Mesenchymal stem cell (in vitro differentiated cells and primary cell): ENCODE data around the gene MIX23.

Source experiments
- DNase-seq: peaks from one replicate; pipeline ENCODE4 v3.0.0-alpha.2; 2013
- H2AFZ ChIP-seq: one replicate; pipeline ENCODE4 v1.6.1; 2013; ENCODE audit warnings: low read depth, mild to moderate bottlenecking, control low read depth, inconsistent platforms, low read length, moderate library complexity
- H2AK5ac ChIP-seq: 2 replicates; pipeline ENCODE4 v1.6.1; 2013; ENCODE audit warnings: low read length, moderate library complexity, mild to moderate bottlenecking, inconsistent platforms; ENCODE audit not compliant: severe bottlenecking
- H2BK120ac ChIP-seq: one replicate; pipeline ENCODE4 v1.6.1; 2013; ENCODE audit warnings: low read depth, mild to moderate bottlenecking, inconsistent platforms, low read length, moderate library complexity
- H2BK12ac ChIP-seq, 2 experiments: one replicate each; pipeline ENCODE4 v1.6.1; 2013; ENCODE audit warnings: inconsistent platforms in 2 of 2, low read length in 2 of 2, mild to moderate bottlenecking in 2 of 2, moderate library complexity in 2 of 2, control low read depth in 1 of 2
- H2BK15ac ChIP-seq: one replicate; pipeline ENCODE4 v1.6.1; 2013; ENCODE audit warnings: mild to moderate bottlenecking, low read depth, inconsistent platforms; ENCODE audit not compliant: poor library complexity, severe bottlenecking
- H2BK5ac ChIP-seq: 2 replicates; pipeline ENCODE4 v1.6.1; 2013; ENCODE audit warnings: low read depth, mild to moderate bottlenecking, low read length, control low read depth, inconsistent platforms; ENCODE audit not compliant: poor library complexity, severe bottlenecking
- H3K14ac ChIP-seq, 2 experiments: one replicate each; pipeline ENCODE4 v1.6.1; 2013; ENCODE audit warnings: inconsistent platforms in 2 of 2, low read length in 2 of 2, control low read depth in 1 of 2, mild to moderate bottlenecking in 1 of 2, moderate library complexity in 1 of 2
- H3K18ac ChIP-seq, 2 experiments: one replicate each; pipeline ENCODE4 v1.6.1; 2013; ENCODE audit warnings: inconsistent platforms in 2 of 2, low read length in 2 of 2, control low read depth in 1 of 2, low read depth in 1 of 2, mild to moderate bottlenecking in 1 of 2
- H3K23ac ChIP-seq, 2 experiments: one replicate each; pipeline ENCODE4 v1.6.1; 2013; ENCODE audit warnings: inconsistent platforms in 2 of 2, low read length in 2 of 2, mild to moderate bottlenecking in 2 of 2, moderate library complexity in 2 of 2, control low read depth in 1 of 2
- H3K27ac ChIP-seq: 2 replicates; pipeline ENCODE4 v1.5.1; 2013; ENCODE audit warnings: mild to moderate bottlenecking, moderate library complexity, low read length, control low read depth, inconsistent platforms; ENCODE audit not compliant: poor library complexity, severe bottlenecking
- H3K27me3 ChIP-seq, 2 experiments: 2 replicates each; pipeline versions ENCODE4 v1.6.1 to v1.7.0; 2013; ENCODE audit warnings: low read length in 2 of 2, mild to moderate bottlenecking in 2 of 2, moderate library complexity in 2 of 2, control low read depth in 1 of 2, inconsistent platforms in 1 of 2; ENCODE audit not compliant: control insufficient read depth in 1 of 2, insufficient read depth in 1 of 2
- H3K36me3 ChIP-seq, 2 experiments: 2 replicates each; pipeline versions ENCODE4 v1.6.1 to v1.7.0; 2013; ENCODE audit warnings: low read length in 2 of 2, control low read depth in 1 of 2, inconsistent platforms in 1 of 2, low read depth in 1 of 2, mild to moderate bottlenecking in 1 of 2; ENCODE audit not compliant: insufficient read depth in 2 of 2, control insufficient read depth in 1 of 2
- H3K4ac ChIP-seq, 2 experiments: one replicate each; pipeline ENCODE4 v1.6.1; 2013; ENCODE audit warnings: inconsistent platforms in 2 of 2, low read length in 2 of 2, mild to moderate bottlenecking in 2 of 2, moderate library complexity in 2 of 2, control low read depth in 1 of 2, low read depth in 1 of 2
- H3K4me1 ChIP-seq: 2 replicates; pipeline ENCODE4 v1.6.1; 2013; ENCODE audit warnings: low read depth, low read length, control low read depth; ENCODE audit not compliant: control insufficient read depth, insufficient read depth
- H3K4me2 ChIP-seq: 2 replicates; pipeline ENCODE4 v1.6.1; 2013; ENCODE audit warnings: low read length, mild to moderate bottlenecking, inconsistent platforms; ENCODE audit not compliant: poor library complexity, severe bottlenecking
- H3K4me3 ChIP-seq, 2 experiments: 2 replicates each; pipeline versions ENCODE4 v1.5.1 to v1.7.0; 2013; ENCODE audit warnings: low read length in 2 of 2, mild to moderate bottlenecking in 2 of 2, control low read depth in 1 of 2, low read depth in 1 of 2; ENCODE audit not compliant: insufficient read depth in 1 of 2
- H3K79me1 ChIP-seq: replicated peaks from 2 replicates; pipeline ENCODE4 v1.6.1; 2013; ENCODE audit warnings: mild to moderate bottlenecking, control low read depth, low read length, inconsistent platforms; ENCODE audit not compliant: poor library complexity, severe bottlenecking
- H3K9ac ChIP-seq: 2 replicates; pipeline ENCODE4 v1.7.0; 2013; ENCODE audit warnings: mild to moderate bottlenecking, low read length, moderate library complexity
- H3K9me3 ChIP-seq: 2 replicates; pipeline ENCODE4 v1.7.0; 2013; ENCODE audit warnings: mild to moderate bottlenecking, low read length; ENCODE audit not compliant: control insufficient read depth
- H4K8ac ChIP-seq: one replicate; pipeline ENCODE4 v1.6.1; 2013; ENCODE audit warnings: inconsistent platforms, mild to moderate bottlenecking, low read length, moderate library complexity
- H4K91ac ChIP-seq: one replicate; pipeline ENCODE4 v1.6.1; 2013; ENCODE audit warnings: mild to moderate bottlenecking, low read length, inconsistent platforms
- WGBS: methylation state at CpG from one replicate; pipeline ENCODE4 v1.1.7; 2013; ENCODE audit warnings: mixed read lengths; 5-methylcytosine and 5-hydroxymethylcytosine counted together

The MIX23 gene

DNA sequence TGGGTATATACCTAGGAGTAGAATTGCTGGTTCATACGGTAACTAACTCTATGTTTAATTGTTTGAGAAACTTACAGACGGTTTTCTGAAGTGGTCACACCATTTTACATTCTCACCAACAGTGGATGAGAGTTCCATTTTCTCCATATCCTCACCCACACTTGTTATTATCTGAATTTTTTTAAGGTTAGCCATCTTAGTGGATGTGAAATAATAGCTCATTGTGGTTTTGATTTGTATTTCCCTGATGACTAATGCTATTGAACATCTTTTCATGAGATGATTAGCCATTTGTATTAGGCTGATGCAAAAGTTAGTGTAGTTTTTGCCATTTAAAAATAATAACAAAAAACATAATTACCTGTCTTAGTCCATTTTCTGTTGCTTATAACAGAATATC, 39.4 kb downstream of the MIX23 start:
- WGBS = no CpG with 5 or more reads among the region's 2 CpGs
- Histone ChIP-seq H3K27me3 (peaks cover 0 to 3% of the 10 kb centered on the region in 2 experiments), H3K9me3 (peaks cover 5% of the 10 kb centered on the region), H3K23ac (no peak overlapping the region), H3K4ac (no peak overlapping the region), H4K8ac (no peak overlapping the region), H4K91ac (no peak overlapping the region), H2AK5ac (no peak overlapping the region), H3K9ac (no peak overlapping the region), H2BK5ac (no peak overlapping the region), H2AFZ (no peak overlapping the region), H3K4me3 (no peak overlapping the region), H2BK120ac (no peak overlapping the region), H3K4me1 (no peaks in the 10 kb centered on the region), H2BK12ac (no peak overlapping the region), H3K14ac (no peak overlapping the region), H3K4me2 (no peak overlapping the region), H3K36me3 (no peaks in the 10 kb centered on the region), H3K27ac (no peak overlapping the region), H2BK15ac (no peak overlapping the region), H3K18ac (no peak overlapping the region), H3K79me1 (no peaks in the 10 kb centered on the region)
- no peak for DNase-seq

DNA sequence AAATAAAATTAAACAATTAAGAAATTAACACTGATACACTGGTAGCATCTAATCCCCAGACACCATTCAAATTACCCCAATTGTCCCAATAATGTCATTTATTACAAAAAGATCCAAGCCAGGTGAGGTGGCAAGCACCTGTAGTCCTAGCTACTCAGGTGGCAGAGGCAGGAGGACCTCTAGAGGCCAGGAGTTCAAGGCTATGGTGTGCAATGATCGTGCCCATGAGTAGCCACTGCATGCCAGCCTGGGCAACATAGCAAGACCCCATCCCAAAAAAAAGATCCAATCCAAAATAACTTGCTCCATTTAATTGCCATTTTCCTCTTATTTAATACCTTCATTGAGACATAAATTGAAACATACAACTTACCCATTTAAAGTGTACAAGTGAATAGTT, 40.2 kb downstream of the MIX23 start:
- WGBS = 31% methylated on average over 1 of the region's 1 CpG
- Histone ChIP-seq H2BK120ac (no peak overlapping the region), H3K4me3 (no peak overlapping the region), H3K9me3 (peaks cover 3% of the 10 kb centered on the region), H4K8ac (no peak overlapping the region), H3K79me1 (no peaks in the 10 kb centered on the region), H3K4ac (no peak overlapping the region), H3K27me3 (peaks cover 0 to 3% of the 10 kb centered on the region in 2 experiments), H3K27ac (no peak overlapping the region), H3K14ac (no peak overlapping the region), H2BK5ac (no peak overlapping the region), H3K4me1 (no peaks in the 10 kb centered on the region), H2BK15ac (no peak overlapping the region), H3K36me3 (no peaks in the 10 kb centered on the region), H3K23ac (no peak overlapping the region), H3K9ac (no peak overlapping the region), H3K4me2 (no peak overlapping the region), H2AFZ (no peak overlapping the region), H4K91ac (no peak overlapping the region), H3K18ac (no peak overlapping the region), H2BK12ac (no peak overlapping the region), H2AK5ac (no peak overlapping the region)
- DNase-seq = no peak

DNA sequence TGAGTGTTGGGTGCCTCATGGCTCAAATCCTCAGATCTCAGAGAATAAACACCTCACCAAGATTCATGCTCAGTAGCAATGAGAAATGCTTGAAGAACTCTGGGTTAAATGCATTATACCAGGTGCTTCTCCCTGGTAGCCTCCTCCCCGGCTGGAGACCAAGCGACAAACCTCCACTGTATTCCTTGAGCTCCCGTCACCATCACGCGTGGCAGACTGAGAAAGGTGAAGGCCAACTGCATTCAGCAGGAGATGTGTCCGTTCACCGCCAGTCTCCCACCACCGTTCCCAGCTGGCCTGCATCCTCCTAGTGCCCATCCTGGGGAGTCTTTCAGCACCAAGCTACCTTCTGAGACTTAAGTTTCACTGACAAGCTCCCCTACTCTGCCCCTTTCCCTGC, 50.5 kb downstream of the MIX23 start:
- no peak overlapping the region for H4K91ac ChIP-seq
- no peak overlapping the region for H3K9ac ChIP-seq
- H2BK12ac ChIP-seq = no peak overlapping the region
- DNase-seq = no peak
- no peak overlapping the region for H3K27ac ChIP-seq
- H2BK15ac ChIP-seq = no peak overlapping the region
- H3K14ac ChIP-seq = no peak overlapping the region
- H3K27me3 ChIP-seq = peaks cover 17 to 19% of the 10 kb centered on the region in 2 experiments
- no peak overlapping the region for H3K18ac ChIP-seq
- H2AK5ac ChIP-seq = no peak overlapping the region
- no peaks in the 10 kb centered on the region for H3K9me3 ChIP-seq
- H3K4ac ChIP-seq = no peak overlapping the region
- no peak overlapping the region for H3K23ac ChIP-seq
- no peaks in the 10 kb centered on the region for H3K4me1 ChIP-seq
- no peak overlapping the region for H3K4me2 ChIP-seq
- H3K36me3 ChIP-seq = no peaks in the 10 kb centered on the region
- no peak overlapping the region for H2AFZ ChIP-seq
- no peak overlapping the region for H2BK120ac ChIP-seq
- H3K79me1 ChIP-seq = no peaks in the 10 kb centered on the region
- no peak overlapping the region for H4K8ac ChIP-seq
- 90% methylated on average over 8 of the region's 8 CpGs for WGBS
- H3K4me3 ChIP-seq = no peak overlapping the region
- H2BK5ac ChIP-seq = no peak overlapping the region

DNA sequence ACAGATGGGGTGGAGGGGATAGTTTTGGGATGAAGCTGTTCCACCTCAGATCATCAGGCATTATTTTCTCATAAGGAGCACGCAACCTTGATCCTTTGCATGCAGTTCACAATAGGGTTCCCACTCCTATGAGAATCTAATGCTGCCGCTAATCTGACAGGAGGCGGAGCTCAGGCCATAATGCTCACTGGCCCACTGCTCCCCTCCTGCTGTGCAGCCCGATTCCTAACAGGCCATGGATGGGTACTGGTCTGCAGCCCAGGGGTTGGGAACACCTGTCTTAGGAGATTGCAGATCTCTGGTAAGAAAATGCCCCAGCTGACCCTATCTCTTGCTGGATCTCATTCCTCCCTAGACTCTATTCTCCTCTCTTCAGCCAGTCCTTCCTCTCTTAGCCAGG, 51.1 kb downstream of the MIX23 start:
- no peak overlapping the region for H4K91ac ChIP-seq
- no peaks in the 10 kb centered on the region for H3K36me3 ChIP-seq
- no peak overlapping the region for H2AK5ac ChIP-seq
- no peak overlapping the region for H3K18ac ChIP-seq
- H4K8ac ChIP-seq = no peak overlapping the region
- no peaks in the 10 kb centered on the region for H3K9me3 ChIP-seq
- H3K23ac ChIP-seq = no peak overlapping the region
- H3K79me1 ChIP-seq = no peaks in the 10 kb centered on the region
- H3K4me3 ChIP-seq = no peak overlapping the region
- H2BK5ac ChIP-seq = no peak overlapping the region
- H3K4me1 ChIP-seq = no peaks in the 10 kb centered on the region
- WGBS = 49% methylated on average over 4 of the region's 4 CpGs
- no peak for DNase-seq
- H2BK12ac ChIP-seq = no peak overlapping the region
- no peak overlapping the region for H3K4ac ChIP-seq
- H3K27me3 ChIP-seq = peaks cover 17 to 19% of the 10 kb centered on the region in 2 experiments
- H2BK120ac ChIP-seq = no peak overlapping the region
- no peak overlapping the region for H2AFZ ChIP-seq
- no peak overlapping the region for H3K27ac ChIP-seq
- H3K9ac ChIP-seq = no peak overlapping the region
- no peak overlapping the region for H2BK15ac ChIP-seq
- no peak overlapping the region for H3K4me2 ChIP-seq
- no peak overlapping the region for H3K14ac ChIP-seq
